ENCODE data around the gene FAR2. TPM values are rescaled to one million over a fixed set of nuclear protein-coding genes. Genes with fewer than 3 reads are reported as not detected.

Gene FAR2
- total RNA-seq, 1 donor from 2014 or later: 19.5 TPM

DNA sequence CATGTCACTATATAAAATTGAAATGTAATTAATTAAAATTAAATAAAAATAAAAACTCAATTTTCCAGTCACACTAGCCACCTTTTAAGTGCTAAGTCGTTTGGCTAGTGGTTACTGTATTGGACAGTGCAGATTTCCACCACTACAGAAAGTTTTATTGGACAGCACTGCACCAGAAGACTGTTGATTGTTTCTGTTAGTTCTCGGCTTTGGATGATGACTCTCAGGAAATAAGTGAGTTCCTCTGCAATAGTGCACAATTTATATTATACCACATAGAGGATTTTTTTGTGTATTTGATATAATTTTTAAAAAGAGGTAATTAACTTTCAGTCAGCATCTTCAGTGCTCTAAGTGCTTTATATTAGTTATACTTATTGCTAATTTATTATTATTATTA lies 52.7 kb downstream of the FAR2 start:
- H3K79me2 ChIP-seq (ENCODE audit: low read depth): no peaks in the 10 kb centered on the region
- no peaks in the 10 kb centered on the region for H3K36me3 Mint-ChIP-seq
- H3K9ac ChIP-seq: no peak overlapping the region
- no peak for TF ChIP-seq EZH2phosphoT487 (IDR thresholded peaks at IDR 0.05)
- TF ChIP-seq, protein P1, sequence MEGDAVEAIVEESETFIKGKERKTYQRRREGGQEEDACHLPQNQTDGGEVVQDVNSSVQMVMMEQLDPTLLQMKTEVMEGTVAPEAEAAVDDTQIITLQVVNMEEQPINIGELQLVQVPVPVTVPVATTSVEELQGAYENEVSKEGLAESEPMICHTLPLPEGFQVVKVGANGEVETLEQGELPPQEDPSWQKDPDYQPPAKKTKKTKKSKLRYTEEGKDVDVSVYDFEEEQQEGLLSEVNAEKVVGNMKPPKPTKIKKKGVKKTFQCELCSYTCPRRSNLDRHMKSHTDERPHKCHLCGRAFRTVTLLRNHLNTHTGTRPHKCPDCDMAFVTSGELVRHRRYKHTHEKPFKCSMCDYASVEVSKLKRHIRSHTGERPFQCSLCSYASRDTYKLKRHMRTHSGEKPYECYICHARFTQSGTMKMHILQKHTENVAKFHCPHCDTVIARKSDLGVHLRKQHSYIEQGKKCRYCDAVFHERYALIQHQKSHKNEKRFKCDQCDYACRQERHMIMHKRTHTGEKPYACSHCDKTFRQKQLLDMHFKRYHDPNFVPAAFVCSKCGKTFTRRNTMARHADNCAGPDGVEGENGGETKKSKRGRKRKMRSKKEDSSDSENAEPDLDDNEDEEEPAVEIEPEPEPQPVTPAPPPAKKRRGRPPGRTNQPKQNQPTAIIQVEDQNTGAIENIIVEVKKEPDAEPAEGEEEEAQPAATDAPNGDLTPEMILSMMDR (IDR thresholded peaks at IDR 0.05): no peak
- no peak for TF ChIP-seq EZH2 (IDR thresholded peaks at IDR 0.05)
- no peak overlapping the region for H3K4me2 ChIP-seq
- peaks cover 9% of the 10 kb centered on the region for H3K4me1 ChIP-seq
- H3K27ac ChIP-seq: no peak overlapping the region
- H2AFZ ChIP-seq (replicated peaks): no peak overlapping the region
- no peaks in the 10 kb centered on the region for H3K27me3 Mint-ChIP-seq (ENCODE audit: insufficient read depth, low read depth)
- no peak overlapping the region for H3K27ac Mint-ChIP-seq
- H3K9me3 ChIP-seq (ENCODE audit: low read depth): no peaks in the 10 kb centered on the region
- H4K20me1 ChIP-seq (ENCODE audit: low read depth): no peaks in the 10 kb centered on the region
- H3K9me3 Mint-ChIP-seq: no peaks in the 10 kb centered on the region
- H3K4me1 Mint-ChIP-seq: peaks cover 4% of the 10 kb centered on the region
- H3K36me3 ChIP-seq: no peaks in the 10 kb centered on the region
- H3K27me3 ChIP-seq: no peaks in the 10 kb centered on the region
- no peak overlapping the region for H3K4me3 ChIP-seq
- H3F3A ChIP-seq (ENCODE audit: low read depth): no peaks in the 10 kb centered on the region
- no peak overlapping the region for H3K4me3 Mint-ChIP-seq
- DNase-seq (ENCODE audit: low spot score): no peak

DNA sequence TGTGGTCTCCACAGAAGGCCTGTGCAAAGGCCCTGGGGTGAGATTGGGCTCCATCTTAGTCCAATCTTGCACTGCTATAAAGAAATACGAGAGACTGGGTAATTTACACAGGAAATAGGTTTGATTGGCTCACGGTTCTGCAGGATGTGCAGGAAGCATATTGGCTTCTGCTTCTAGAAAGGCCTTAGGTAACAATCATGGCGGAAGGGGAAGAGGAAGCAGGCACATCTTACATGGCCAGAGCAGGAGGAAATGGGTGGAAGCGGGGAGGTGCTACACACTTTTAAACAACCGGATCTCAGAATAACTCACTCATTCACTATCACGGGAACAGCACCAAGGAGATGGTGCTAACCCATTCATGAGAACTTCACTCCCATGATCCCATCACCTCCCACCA lies 55.4 kb downstream of the FAR2 start:
- TF ChIP-seq, protein P1 (IDR thresholded peaks at IDR 0.05): no peak
- TF ChIP-seq EZH2phosphoT487 (IDR thresholded peaks at IDR 0.05) (no peak), EZH2 (IDR thresholded peaks at IDR 0.05) (no peak)
- peaks cover 9% of the 10 kb centered on the region for H3K4me1 ChIP-seq
- no peaks in the 10 kb centered on the region for H3K36me3 Mint-ChIP-seq
- H3F3A ChIP-seq (ENCODE audit: low read depth): no peaks in the 10 kb centered on the region
- no peaks in the 10 kb centered on the region for H3K9me3 ChIP-seq (ENCODE audit: low read depth)
- H3K9me3 Mint-ChIP-seq: no peaks in the 10 kb centered on the region
- H3K9ac ChIP-seq: no peak overlapping the region
- no peaks in the 10 kb centered on the region for H3K27me3 Mint-ChIP-seq (ENCODE audit: insufficient read depth, low read depth)
- H3K27ac Mint-ChIP-seq: no peak overlapping the region
- no peak overlapping the region for H2AFZ ChIP-seq (replicated peaks)
- no peak overlapping the region for H3K27ac ChIP-seq
- H3K36me3 ChIP-seq: no peaks in the 10 kb centered on the region
- H3K27me3 ChIP-seq: no peaks in the 10 kb centered on the region
- H4K20me1 ChIP-seq (ENCODE audit: low read depth): no peaks in the 10 kb centered on the region
- DNase-seq (ENCODE audit: low spot score): no peak
- no peaks in the 10 kb centered on the region for H3K79me2 ChIP-seq (ENCODE audit: low read depth)
- H3K4me3 Mint-ChIP-seq: no peak overlapping the region
- peaks cover 4% of the 10 kb centered on the region for H3K4me1 Mint-ChIP-seq
- H3K4me3 ChIP-seq: no peak overlapping the region
- no peak overlapping the region for H3K4me2 ChIP-seq

DNA sequence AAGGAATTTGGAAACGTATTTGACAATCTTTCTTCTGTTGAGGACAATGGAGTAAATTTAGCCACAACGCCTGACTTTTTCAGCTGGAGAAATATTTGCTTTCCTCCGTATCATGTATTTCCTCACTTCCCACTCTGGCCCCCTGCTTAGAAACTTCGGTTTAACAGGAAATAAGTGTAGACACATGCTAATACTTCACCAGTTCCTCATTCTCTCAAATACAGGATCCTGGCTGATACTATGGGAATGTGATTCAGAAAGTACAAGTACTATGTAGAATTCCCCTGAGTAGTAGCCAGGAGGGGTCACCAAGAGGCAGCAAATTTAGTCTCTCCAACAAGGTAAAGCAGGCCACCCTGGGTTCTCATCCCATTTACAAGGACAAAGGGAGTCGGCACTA lies 58.0 kb downstream of the FAR2 start:
- no peak overlapping the region for H2AFZ ChIP-seq (replicated peaks)
- no peaks in the 10 kb centered on the region for H3K79me2 ChIP-seq (ENCODE audit: low read depth)
- Mint-ChIP-seq H3K4me3 (no peak overlapping the region), H3K27me3 (ENCODE audit: insufficient read depth, low read depth) (no peaks in the 10 kb centered on the region), H3K4me1 (no peaks in the 10 kb centered on the region), H3K36me3 (no peaks in the 10 kb centered on the region), H3K27ac (no peak overlapping the region), H3K9me3 (no peaks in the 10 kb centered on the region)
- DNase-seq (ENCODE audit: low spot score): no peak
- H3F3A ChIP-seq (ENCODE audit: low read depth): no peaks in the 10 kb centered on the region
- no peaks in the 10 kb centered on the region for H4K20me1 ChIP-seq (ENCODE audit: low read depth)
- H3K27me3 ChIP-seq: no peaks in the 10 kb centered on the region
- TF ChIP-seq, protein P1 (IDR thresholded peaks at IDR 0.05): no peak
- TF ChIP-seq EZH2 (IDR thresholded peaks at IDR 0.05): no peak
- TF ChIP-seq EZH2phosphoT487 (IDR thresholded peaks at IDR 0.05): no peak
- no peak overlapping the region for H3K4me3 ChIP-seq
- no peak overlapping the region for H3K27ac ChIP-seq
- no peak overlapping the region for H3K4me2 ChIP-seq
- H3K4me1 ChIP-seq: no peaks in the 10 kb centered on the region
- H3K36me3 ChIP-seq: no peaks in the 10 kb centered on the region
- H3K9ac ChIP-seq: no peak overlapping the region
- H3K9me3 ChIP-seq (ENCODE audit: low read depth): no peaks in the 10 kb centered on the region

Data from neural progenitor cell (in vitro differentiated cells).